ENCODE results near the gene DUOXA1. TPM values are rescaled to one million over a fixed set of nuclear protein-coding genes. Genes with fewer than 3 reads are reported as not detected.

DUOXA1 gene
- total and polyA plus RNA-seq, 2 experiments from 2014 or later: 0.09 TPM; not detected in 1

DNA sequence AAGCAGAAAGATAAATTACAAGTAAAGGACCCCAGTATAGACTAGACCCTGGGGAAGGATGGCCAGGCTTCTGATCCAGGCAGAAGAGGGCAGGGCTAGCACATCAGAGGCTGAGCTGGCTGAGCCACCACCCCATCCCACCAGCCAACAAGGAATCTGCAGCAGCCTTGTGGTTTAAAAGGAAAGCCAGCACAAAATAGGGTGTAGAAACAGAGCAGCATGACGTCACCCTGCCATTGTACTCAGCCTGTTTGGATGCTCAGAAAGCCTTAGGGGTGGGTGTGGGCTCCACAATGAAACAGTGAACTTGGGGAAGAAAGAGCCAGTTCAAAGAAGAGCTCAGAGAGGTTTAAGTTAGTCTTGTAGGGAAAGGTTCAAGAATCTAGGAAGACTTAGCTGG is 28.3 kb upstream of the DUOXA1 start:
- peak in 1 of 2 donors; percentile 85 for DNase-seq (ENCODE audit: low read depth in 1 of 2, low spot score in 1 of 2)
- no peak overlapping the region for H3K27ac ChIP-seq
- no peaks in the 10 kb centered on the region for H3K4me1 ChIP-seq (ENCODE audit: low read depth)
- no peaks in the 10 kb centered on the region for H3K9me3 ChIP-seq (ENCODE audit: low read depth)
- H3K4me3 ChIP-seq: no peak overlapping the region
- no peak for TF ChIP-seq CTCF (IDR thresholded peaks at IDR 0.05; ENCODE audit: low read depth, low read length)
- H3K36me3 ChIP-seq: no peaks in the 10 kb centered on the region
- no peaks in the 10 kb centered on the region for H3K27me3 ChIP-seq

DNA sequence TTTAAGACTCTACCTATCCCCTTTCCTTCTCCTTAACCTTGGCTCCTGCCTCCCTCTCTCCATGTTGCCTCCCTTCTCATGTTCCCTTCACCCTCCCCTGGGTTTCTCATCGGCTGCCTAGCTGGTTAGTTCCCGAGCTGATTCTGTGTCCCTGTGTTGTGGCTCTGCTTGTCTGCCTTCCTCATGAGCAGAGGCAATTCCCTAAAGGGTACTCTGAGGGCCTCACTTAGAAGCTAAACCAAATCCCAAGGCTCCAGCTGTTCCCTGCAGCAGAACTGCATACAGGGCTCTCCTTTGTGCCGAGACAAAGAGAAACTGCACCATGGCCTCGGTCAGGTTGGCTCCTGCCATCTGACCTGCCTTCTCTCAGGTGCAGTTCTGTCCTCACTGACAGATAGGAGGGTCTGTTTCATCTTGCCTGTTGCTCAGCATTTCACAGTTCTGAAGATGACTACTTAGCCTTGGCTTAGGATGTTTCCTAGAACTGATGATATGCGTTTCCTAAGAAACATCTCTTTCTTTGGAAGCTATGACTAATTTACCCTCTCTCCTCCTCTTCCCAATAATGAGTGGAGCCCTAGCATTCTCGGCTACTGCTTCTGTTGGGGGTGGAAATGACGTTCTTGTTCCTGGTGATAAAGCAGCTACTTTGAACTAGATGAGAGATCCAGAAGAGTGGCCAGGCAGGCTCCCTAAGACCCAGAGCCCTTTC is 27.2 kb upstream of the DUOXA1 start:
- peak in 1 of 2 donors; percentile 86 for DNase-seq (ENCODE audit: low read depth in 1 of 2, low spot score in 1 of 2)

DNA sequence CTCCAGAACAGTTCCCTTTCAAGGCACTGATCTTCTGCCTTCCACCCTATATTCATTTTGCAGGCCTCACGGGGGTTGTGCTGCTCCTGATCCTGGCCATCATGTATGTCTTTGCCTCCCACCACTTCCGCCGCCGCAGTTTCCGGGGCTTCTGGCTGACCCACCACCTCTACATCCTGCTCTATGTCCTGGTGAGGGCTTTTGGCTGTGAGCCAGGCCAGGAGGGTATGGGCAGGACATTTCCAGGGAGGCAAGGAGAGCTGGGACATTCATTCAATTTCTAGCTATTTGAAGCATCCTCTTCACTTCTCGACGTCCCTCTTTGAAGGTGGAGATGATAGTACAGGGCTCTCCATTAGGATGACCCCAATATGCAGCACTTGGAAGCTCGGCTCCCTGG is 26.1 kb upstream of the DUOXA1 start:
- H3K9me3 ChIP-seq (ENCODE audit: low read depth): no peaks in the 10 kb centered on the region
- no peak for DNase-seq (ENCODE audit: low read depth in 1 of 2, low spot score in 1 of 2)
- TF ChIP-seq CTCF (IDR thresholded peaks at IDR 0.05; ENCODE audit: low read depth, low read length): no peak
- H3K36me3 ChIP-seq: no peaks in the 10 kb centered on the region
- H3K4me1 ChIP-seq (ENCODE audit: low read depth): no peaks in the 10 kb centered on the region
- no peak overlapping the region for H3K27ac ChIP-seq
- H3K4me3 ChIP-seq: no peak overlapping the region
- H3K27me3 ChIP-seq: no peaks in the 10 kb centered on the region

More for the DNA sequence above, 27.2 kb upstream of the DUOXA1 start:
- TF ChIP-seq CTCF (IDR thresholded peaks at IDR 0.05; ENCODE audit: low read depth, low read length): no peak
- Histone ChIP-seq H3K9me3 (ENCODE audit: low read depth) (no peaks in the 10 kb centered on the region), H3K27me3 (no peaks in the 10 kb centered on the region), H3K27ac (no peak overlapping the region), H3K4me3 (no peak overlapping the region), H3K4me1 (ENCODE audit: low read depth) (no peaks in the 10 kb centered on the region), H3K36me3 (no peaks in the 10 kb centered on the region)

DNA sequence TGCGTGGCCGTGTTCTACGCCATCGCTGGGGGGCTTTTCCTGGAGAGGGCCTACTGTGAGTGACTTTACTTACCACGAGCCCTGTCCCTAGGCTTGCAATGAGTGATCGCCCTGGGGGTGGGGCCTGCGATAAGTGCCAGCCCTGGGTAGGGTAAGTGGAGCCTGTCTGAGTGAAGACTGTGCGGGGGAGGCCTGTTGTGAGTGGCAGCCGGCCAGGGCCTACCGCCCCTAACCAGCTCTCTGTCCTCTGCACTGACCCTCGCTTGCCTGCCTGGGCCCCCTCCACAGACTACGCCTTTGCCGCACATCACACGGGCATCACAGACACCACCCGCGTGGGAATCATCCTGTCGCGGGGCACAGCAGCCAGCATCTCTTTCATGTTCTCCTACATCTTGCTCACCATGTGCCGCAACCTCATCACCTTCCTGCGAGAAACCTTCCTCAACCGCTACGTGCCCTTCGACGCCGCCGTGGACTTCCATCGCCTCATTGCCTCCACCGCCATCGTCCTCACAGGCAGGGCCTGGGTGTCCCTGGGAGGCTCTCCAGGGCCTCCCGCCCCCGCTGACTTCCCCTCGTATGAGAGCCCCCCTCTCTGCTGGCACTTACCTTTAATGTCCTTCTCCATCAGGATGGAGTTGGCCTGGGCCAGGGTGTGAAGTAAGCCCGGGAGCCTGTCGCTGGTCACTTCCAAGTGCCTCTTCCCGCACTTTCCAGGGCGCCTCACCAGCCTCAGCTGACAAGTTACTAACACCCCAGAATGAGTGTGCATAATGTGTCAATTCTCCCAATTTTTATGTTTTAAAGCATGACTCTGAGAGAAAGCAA is 22.5 kb upstream of the DUOXA1 start:
- Histone ChIP-seq H3K9me3 (ENCODE audit: low read depth) (no peaks in the 10 kb centered on the region), H3K27ac (no peak overlapping the region), H3K27me3 (no peaks in the 10 kb centered on the region), H3K4me1 (ENCODE audit: low read depth) (no peaks in the 10 kb centered on the region), H3K36me3 (no peaks in the 10 kb centered on the region), H3K4me3 (no peak overlapping the region)
- TF ChIP-seq CTCF (IDR thresholded peaks at IDR 0.05; ENCODE audit: low read depth, low read length): no peak
- DNase-seq (ENCODE audit: low read depth in 1 of 2, low spot score in 1 of 2): no peak

GRCh38 chr15:45150997-45151396 is 21.3 kb upstream of the DUOXA1 start:
- no peak for TF ChIP-seq CTCF (IDR thresholded peaks at IDR 0.05; ENCODE audit: low read depth, low read length)
- no peaks in the 10 kb centered on the region for H3K4me1 ChIP-seq (ENCODE audit: low read depth)
- H3K4me3 ChIP-seq: no peak overlapping the region
- H3K9me3 ChIP-seq (ENCODE audit: low read depth): no peaks in the 10 kb centered on the region
- H3K27me3 ChIP-seq: no peaks in the 10 kb centered on the region
- no peak for DNase-seq (ENCODE audit: low read depth in 1 of 2, low spot score in 1 of 2)
- H3K27ac ChIP-seq: no peak overlapping the region
- no peaks in the 10 kb centered on the region for H3K36me3 ChIP-seq

All from cardiac muscle cell (in vitro differentiated cells and primary cell).